Measurements from ENCODE around the gene SAE1. TPM values are rescaled to one million over a fixed set of nuclear protein-coding genes. Genes with fewer than 3 reads are reported as not detected.

Gene SAE1
- total and polyA plus RNA-seq, 2 experiments from 2014 or later, result 115 to 236 TPM

GRCh38 chr19:47210180-47210490 lies 79.5 kb downstream of the SAE1 start:
- Histone ChIP-seq H3K36me3 (ENCODE audit: insufficient read depth) (peaks cover 16% of the 10 kb centered on the region), H3K4me1 (ENCODE audit: insufficient read depth) (peaks cover 7% of the 10 kb centered on the region), H3F3A (replicated peaks; ENCODE audit: low read depth) (peaks cover 44% of the 10 kb centered on the region), H3K79me2 (replicated peaks; ENCODE audit: insufficient read depth) (no peaks in the 10 kb centered on the region), H3K4me2 (no peak overlapping the region), H3K9me2 (ENCODE audit: insufficient read depth) (no peaks in the 10 kb centered on the region), H4K20me1 (replicated peaks; ENCODE audit: insufficient read depth) (peaks cover 4% of the 10 kb centered on the region), H3K27ac (ENCODE audit: low read depth) (peak overlapping the region; percentile 89), H3K4me3 (no peak overlapping the region), H2AFZ (no peak overlapping the region), H3K27me3 (ENCODE audit: insufficient read depth) (no peaks in the 10 kb centered on the region)
- peak overlapping the region; percentile 98 for H3K27ac Mint-ChIP-seq
- DNase-seq (ENCODE audit: low spot score) (no peak), ATAC-seq (no peak)
- no peak overlapping the region for H3K4me3 Mint-ChIP-seq
- peaks cover 63% of the 10 kb centered on the region for H3K36me3 Mint-ChIP-seq (ENCODE audit: low read depth)
- TF ChIP-seq NANOG (IDR thresholded peaks at IDR 0.05; ENCODE audit: borderline replicate concordance) (no peak), JUNB (IDR thresholded peaks at IDR 0.05; ENCODE audit: unreplicated experiment) (no peak), REST (IDR thresholded peaks at IDR 0.05; ENCODE audit: unreplicated experiment) (no peak), POLR2AphosphoS5 (IDR thresholded peaks at IDR 0.05; ENCODE audit: low read depth) (no peak)
- H3K9me3 Mint-ChIP-seq, result no peaks in the 10 kb centered on the region; the same call in 2 of the 3 replicates
- peaks cover 18% of the 10 kb centered on the region for H3K4me1 Mint-ChIP-seq
- H3K27me3 Mint-ChIP-seq (ENCODE audit: insufficient read depth, low read depth, poor library complexity), result peaks cover 14% of the 10 kb centered on the region

- Mint-ChIP-seq H3K36me3 (ENCODE audit: low read depth) (peaks cover 57% of the 10 kb centered on the region), H3K27me3 (ENCODE audit: insufficient read depth, low read depth, poor library complexity) (peaks cover 14% of the 10 kb centered on the region), H3K4me3 (no peak overlapping the region; the same call in 2 of the 3 replicates), H3K27ac (peak overlapping the region; percentile 98), H3K4me1 (peaks cover 18% of the 10 kb centered on the region), H3K9me3 (no peaks in the 10 kb centered on the region; the same call in 2 of the 3 replicates)
- Histone ChIP-seq H3K4me1 (ENCODE audit: insufficient read depth) (peaks cover 7% of the 10 kb centered on the region), H2AFZ (no peak overlapping the region), H3K9me2 (ENCODE audit: insufficient read depth) (no peaks in the 10 kb centered on the region), H3K27ac (ENCODE audit: low read depth) (peak overlapping the region; percentile 89), H4K20me1 (replicated peaks; ENCODE audit: insufficient read depth) (peaks cover 1% of the 10 kb centered on the region), H3K4me2 (no peak overlapping the region), H3F3A (replicated peaks; ENCODE audit: low read depth) (peaks cover 44% of the 10 kb centered on the region), H3K36me3 (ENCODE audit: insufficient read depth) (peaks cover 12% of the 10 kb centered on the region), H3K27me3 (ENCODE audit: insufficient read depth) (no peaks in the 10 kb centered on the region), H3K4me3 (no peak overlapping the region), H3K79me2 (replicated peaks; ENCODE audit: insufficient read depth) (no peaks in the 10 kb centered on the region)
- ATAC-seq (peak; percentile 72), DNase-seq (ENCODE audit: low spot score) (peak; percentile 94)
- TF ChIP-seq CTCF (conservative IDR thresholded peaks at IDR 0.05; ENCODE audit: low read depth in 2 of 2) (peak; percentile 79 to 80), CREB1 (CRISPR knock-in tag; IDR thresholded peaks at IDR 0.05; ENCODE audit: low read depth) (0 out of 2 replicates have a peak, but pooled peaks have one; percentile 14), ZNF462 (CRISPR knock-in tag; IDR thresholded peaks at IDR 0.05) (no peak)
Observed at GRCh38 chr19:47210689-47211316, 80.2 kb downstream of the SAE1 start.

All from GM23338 (cell line).